ENCODE data around the gene FETUB. TPM values are rescaled to one million over a fixed set of nuclear protein-coding genes. Genes with fewer than 3 reads are reported as not detected.

The FETUB gene
- total RNA-seq, 1 donor = not detected

GRCh38 chr3:186619787-186620212 lies 20.4 kb upstream of the FETUB start:
- no peak for DNase-seq (ENCODE audit: low read depth)
- TF ChIP-seq, protein P1, sequence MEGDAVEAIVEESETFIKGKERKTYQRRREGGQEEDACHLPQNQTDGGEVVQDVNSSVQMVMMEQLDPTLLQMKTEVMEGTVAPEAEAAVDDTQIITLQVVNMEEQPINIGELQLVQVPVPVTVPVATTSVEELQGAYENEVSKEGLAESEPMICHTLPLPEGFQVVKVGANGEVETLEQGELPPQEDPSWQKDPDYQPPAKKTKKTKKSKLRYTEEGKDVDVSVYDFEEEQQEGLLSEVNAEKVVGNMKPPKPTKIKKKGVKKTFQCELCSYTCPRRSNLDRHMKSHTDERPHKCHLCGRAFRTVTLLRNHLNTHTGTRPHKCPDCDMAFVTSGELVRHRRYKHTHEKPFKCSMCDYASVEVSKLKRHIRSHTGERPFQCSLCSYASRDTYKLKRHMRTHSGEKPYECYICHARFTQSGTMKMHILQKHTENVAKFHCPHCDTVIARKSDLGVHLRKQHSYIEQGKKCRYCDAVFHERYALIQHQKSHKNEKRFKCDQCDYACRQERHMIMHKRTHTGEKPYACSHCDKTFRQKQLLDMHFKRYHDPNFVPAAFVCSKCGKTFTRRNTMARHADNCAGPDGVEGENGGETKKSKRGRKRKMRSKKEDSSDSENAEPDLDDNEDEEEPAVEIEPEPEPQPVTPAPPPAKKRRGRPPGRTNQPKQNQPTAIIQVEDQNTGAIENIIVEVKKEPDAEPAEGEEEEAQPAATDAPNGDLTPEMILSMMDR (IDR thresholded peaks at IDR 0.05; ENCODE audit: insufficient read depth, low read depth, low read length) = no peak
- H3K4me3 ChIP-seq (ENCODE audit: low read depth, low read length) = no peak overlapping the region

DNA sequence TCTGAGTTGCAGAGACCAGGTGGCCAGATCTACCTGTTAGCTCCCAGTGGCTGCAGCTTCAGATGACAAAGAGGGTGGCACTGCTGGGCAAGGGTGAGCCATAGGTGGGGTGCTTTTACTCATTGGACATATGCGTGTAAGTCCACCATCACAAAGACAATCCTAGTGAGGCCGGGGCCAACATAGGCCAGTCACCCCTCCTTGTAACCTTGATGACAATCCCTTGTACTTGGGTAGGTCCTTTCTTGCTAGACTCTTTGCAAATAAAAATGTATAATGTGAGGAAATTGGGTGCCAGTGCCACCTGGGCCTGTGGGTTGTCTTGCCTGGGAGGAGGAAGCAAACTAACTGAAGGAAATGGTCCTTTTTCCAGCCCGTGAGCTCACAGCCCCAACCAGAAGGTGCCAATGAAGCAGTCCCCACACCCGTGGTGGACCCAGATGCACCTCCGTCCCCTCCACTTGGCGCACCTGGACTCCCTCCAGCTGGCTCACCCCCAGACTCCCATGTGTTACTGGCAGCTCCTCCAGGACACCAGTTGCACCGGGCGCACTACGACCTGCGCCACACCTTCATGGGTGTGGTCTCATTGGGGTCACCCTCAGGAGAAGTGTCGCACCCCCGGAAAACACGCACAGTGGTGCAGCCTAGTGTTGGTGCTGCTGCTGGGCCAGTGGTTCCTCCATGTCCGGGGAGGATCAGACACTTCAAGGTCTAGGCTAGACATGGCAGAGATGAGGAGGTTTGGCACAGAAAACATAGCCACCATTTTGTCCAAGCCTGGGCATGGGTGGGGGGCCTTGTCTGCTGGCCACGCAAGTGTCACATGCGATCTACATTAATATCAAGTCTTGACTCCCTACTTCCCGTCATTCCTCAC lies 19.7 kb upstream of the FETUB start:
- no peak overlapping the region for H3K4me3 ChIP-seq (ENCODE audit: low read depth, low read length)
- DNase-seq (ENCODE audit: low read depth) = no peak
- TF ChIP-seq, protein P1 (IDR thresholded peaks at IDR 0.05; ENCODE audit: insufficient read depth, low read depth, low read length) = no peak

GRCh38 chr3:186621894-186622650 lies 18.1 kb upstream of the FETUB start:
- TF ChIP-seq, protein P1 (IDR thresholded peaks at IDR 0.05; ENCODE audit: insufficient read depth, low read depth, low read length) = no peak
- DNase-seq (ENCODE audit: low read depth) = no peak
- no peak overlapping the region for H3K4me3 ChIP-seq (ENCODE audit: low read depth, low read length)

DNA sequence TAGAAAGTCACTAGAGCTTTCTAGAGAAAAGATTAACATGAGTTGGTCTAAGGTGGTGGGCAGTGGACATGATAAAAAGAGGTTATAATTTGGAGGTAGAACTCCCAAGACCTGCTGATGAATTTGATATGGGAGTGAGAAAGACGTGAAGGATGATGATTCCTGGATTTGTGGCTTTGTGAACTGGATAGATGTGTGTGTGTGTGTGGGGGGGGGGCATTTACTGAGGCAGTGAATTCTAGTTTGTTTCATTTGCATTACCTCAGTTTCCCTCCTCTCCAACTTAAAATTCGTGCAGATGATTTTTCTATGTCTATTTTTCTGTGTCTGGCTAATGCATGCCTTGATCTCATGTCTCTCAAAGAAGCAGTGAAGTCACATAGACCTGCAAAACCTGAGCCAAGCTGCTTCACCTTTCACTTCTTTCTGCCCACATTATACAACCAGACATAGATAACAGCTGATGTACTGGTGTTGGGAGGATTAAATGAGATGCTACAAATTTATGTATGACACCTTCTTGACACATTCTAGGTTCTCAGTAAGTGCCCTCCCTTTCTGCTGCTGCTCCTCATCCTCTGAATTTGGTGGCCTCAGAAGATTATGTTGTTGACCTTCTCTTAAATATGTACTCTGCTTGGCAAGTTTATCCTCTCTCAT lies 17.4 kb upstream of the FETUB start:
- TF ChIP-seq, protein P1 (IDR thresholded peaks at IDR 0.05; ENCODE audit: insufficient read depth, low read depth, low read length) = no peak
- H3K4me3 ChIP-seq (ENCODE audit: low read depth, low read length) = no peak overlapping the region
- no peak for DNase-seq (ENCODE audit: low read depth)

- no peak overlapping the region for H3K4me3 ChIP-seq (ENCODE audit: low read depth, low read length)
- TF ChIP-seq, protein P1 (IDR thresholded peaks at IDR 0.05; ENCODE audit: insufficient read depth, low read depth, low read length) = no peak
- no peak for DNase-seq (ENCODE audit: low read depth)
These were observed 15.6 kb upstream of the FETUB start for GRCh38 chr3:186624598-186624997.

DNA sequence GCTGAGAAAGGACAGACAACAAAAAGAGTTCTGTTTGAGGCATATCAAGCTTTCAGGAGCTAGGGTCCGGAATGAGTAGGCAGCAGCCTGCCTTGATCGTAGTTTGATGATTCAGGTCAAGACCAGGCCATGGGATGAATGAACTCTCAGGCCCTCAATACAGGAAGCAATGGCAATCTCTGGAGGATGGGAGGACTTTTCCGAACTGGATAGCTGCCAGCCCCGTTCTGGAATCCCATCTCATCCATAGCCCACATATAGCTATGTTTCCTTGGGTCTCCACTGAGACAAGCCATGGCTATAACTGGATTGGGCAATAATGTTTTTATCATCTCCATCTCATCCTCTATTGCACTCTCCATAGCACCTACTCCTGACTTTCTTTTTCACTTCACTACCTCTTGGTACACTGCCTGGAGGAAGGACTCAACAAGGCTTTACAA lies 14.6 kb upstream of the FETUB start:
- no peak for DNase-seq (ENCODE audit: low read depth)
- no peak overlapping the region for H3K4me3 ChIP-seq (ENCODE audit: low read depth, low read length)
- TF ChIP-seq, protein P1 (IDR thresholded peaks at IDR 0.05; ENCODE audit: insufficient read depth, low read depth, low read length) = no peak
